Tibial artery (tissue), 4 donors: ENCODE measurements around the gene CRB2.

Experiments used
- DNase-seq, 2 donors: peaks; one replicate each; pipeline ENCODE4 v3.0.0-alpha.2; 2019
- H3K27ac ChIP-seq, 2 donors: fragments of 200-600 bp; sonication (generic) in 1 of 2; 1 replicate in 1 of 2; 2 replicates in 1 of 2; pipeline ENCODE4 v1.5.1; 2018 to 2019; ENCODE audit warnings: mild to moderate bottlenecking in 1 of 2
- H3K27me3 ChIP-seq, 2 donors: fragments of 200-600 bp; sonication (generic) in 1 of 2; one replicate each; pipeline versions ENCODE4 v1.5.1 to v1.6.0; 2016 to 2019
- H3K36me3 ChIP-seq, 3 donors: fragments of 200-600 bp; sonication (generic) in 2 of 3; one replicate each; pipeline ENCODE4 v1.5.1; 2016 to 2019; ENCODE audit warnings: mild to moderate bottlenecking in 2 of 3
- H3K4me1 ChIP-seq, 4 donors: fragments of 200-600 bp; sonication (generic) in 2 of 4; 1 replicate in 3 of 4; 2 replicates in 1 of 4; pipeline ENCODE4 v1.5.1; 2016 to 2019
- H3K4me3 ChIP-seq, 2 donors: fragments of 200-600 bp; sonication (generic) in 1 of 2; 1 replicate in 1 of 2; 2 replicates in 1 of 2; pipeline ENCODE4 v1.5.1; 2018 to 2019; ENCODE audit warnings: mild to moderate bottlenecking in 2 of 2
- H3K9me3 ChIP-seq, 3 donors: fragments of 200-600 bp; sonication (generic) in 1 of 3; one replicate each; pipeline ENCODE4 v1.5.1; 2016 to 2019
- intact Hi-C: fragments of 100-400 bp; cut with DNase I; formaldehyde crosslinking; loops from one replicate; pipeline ENCODE4 v1.15.0; 2023; ENCODE audit warnings: low total_unique reads
- TF ChIP-seq, protein P1 (sequence below), 2 experiments: fragments of 200-600 bp in 1 of 2; fragments of 450-650 bp in 1 of 2; IDR thresholded peaks; one replicate each; pipeline ENCODE4 v1.5.1; 2017 to 2019; ENCODE audit warnings: antibody characterized with exemption in 2 of 2, mild to moderate bottlenecking in 1 of 2, moderate library complexity in 1 of 2

Gene CRB2

DNA sequence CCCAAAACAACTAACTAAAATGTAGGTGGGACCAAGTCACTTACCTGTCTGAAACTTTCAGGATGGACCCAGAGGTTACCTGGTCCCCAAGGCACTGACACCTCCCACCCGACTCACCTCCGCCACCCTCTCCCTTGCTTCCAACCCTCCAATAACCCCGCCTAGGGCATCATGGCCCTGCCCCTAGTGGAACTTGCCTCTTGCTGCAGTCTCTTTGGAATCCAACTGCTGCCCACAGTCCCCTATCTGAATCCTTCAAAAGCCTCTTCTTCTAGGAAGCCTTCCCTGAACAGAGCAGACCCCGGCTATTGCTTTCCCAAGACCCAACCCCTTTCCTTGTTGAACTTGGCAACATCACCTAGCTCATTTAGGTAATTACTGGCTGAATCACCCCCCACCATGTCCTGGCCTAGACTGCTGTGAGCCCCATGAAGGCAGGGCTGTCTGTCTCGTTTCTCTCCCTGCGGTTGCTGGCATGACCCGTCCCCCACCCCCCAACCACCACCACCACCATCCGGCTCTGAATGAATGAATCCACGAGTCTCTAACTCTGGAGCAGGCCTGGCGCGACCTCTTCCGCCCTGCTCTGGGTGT lies 9.4 kb downstream of the CRB2 start:
- Histone ChIP-seq H3K4me1 (no peaks in the 10 kb centered on the region), H3K27me3 (peaks cover 0 to 53% of the 10 kb centered on the region in 2 donors), H3K9me3 (no peaks in the 10 kb centered on the region), H3K4me3 (no peak overlapping the region), H3K27ac (no peak overlapping the region), H3K36me3 (no peaks in the 10 kb centered on the region)
- DNase-seq: no peak
- intact Hi-C loops: no loop called here
- TF ChIP-seq, protein P1, sequence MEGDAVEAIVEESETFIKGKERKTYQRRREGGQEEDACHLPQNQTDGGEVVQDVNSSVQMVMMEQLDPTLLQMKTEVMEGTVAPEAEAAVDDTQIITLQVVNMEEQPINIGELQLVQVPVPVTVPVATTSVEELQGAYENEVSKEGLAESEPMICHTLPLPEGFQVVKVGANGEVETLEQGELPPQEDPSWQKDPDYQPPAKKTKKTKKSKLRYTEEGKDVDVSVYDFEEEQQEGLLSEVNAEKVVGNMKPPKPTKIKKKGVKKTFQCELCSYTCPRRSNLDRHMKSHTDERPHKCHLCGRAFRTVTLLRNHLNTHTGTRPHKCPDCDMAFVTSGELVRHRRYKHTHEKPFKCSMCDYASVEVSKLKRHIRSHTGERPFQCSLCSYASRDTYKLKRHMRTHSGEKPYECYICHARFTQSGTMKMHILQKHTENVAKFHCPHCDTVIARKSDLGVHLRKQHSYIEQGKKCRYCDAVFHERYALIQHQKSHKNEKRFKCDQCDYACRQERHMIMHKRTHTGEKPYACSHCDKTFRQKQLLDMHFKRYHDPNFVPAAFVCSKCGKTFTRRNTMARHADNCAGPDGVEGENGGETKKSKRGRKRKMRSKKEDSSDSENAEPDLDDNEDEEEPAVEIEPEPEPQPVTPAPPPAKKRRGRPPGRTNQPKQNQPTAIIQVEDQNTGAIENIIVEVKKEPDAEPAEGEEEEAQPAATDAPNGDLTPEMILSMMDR (IDR thresholded peaks at IDR 0.05): no peak

DNA sequence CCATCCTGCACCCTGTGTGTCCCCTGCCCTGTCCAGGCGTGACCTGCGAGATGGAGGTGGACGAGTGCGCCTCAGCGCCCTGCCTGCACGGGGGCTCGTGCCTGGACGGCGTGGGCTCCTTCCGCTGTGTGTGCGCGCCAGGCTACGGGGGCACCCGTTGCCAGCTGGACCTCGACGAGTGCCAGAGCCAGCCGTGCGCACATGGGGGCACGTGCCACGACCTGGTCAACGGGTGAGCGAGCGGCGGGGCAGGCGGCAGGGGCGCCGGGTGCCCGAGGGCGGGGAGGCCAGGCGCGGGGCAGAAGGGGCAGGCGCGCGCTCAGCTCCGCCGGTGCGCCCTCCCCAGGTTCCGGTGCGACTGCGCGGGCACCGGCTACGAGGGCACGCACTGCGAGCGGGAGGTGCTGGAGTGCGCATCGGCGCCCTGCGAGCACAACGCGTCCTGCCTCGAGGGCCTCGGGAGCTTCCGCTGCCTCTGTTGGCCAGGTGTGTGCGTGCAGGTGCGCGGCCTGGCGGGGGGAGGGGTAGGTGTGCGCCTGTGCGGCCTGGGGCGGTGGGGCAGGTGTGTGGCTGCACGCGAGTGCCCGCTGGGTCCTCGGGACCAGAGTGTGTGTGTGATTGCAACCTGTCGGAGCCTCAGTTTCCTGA lies 10.0 kb downstream of the CRB2 start:
- Histone ChIP-seq H3K4me3 (no peak overlapping the region), H3K9me3 (no peaks in the 10 kb centered on the region), H3K36me3 (no peaks in the 10 kb centered on the region), H3K27ac (no peak overlapping the region), H3K27me3 (peaks cover 0 to 57% of the 10 kb centered on the region in 2 donors), H3K4me1 (no peaks in the 10 kb centered on the region)
- intact Hi-C loops: no loop called here
- TF ChIP-seq, protein P1 (IDR thresholded peaks at IDR 0.05): no peak
- DNase-seq: no peak

DNA sequence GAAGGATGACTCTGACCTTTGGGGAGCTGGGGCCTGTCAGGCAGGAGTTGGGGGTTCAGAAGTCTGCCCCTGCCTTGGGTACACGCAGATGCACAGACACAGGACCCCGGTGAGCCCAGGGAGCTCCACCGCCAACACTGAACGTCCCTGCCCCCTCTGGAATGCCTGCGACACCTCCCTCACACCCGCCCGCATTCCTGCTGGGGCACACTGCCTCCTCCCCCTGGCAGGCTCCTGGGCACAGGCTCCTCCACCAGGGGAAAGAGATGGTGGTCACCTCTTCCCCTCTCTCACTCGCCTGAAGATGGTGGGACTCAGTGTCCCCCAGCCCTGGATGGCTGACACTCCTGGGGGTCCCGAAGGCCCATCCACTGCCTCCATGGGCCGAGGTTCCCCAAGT lies 12.0 kb downstream of the CRB2 start:
- Histone ChIP-seq H3K36me3 (no peaks in the 10 kb centered on the region), H3K4me1 (peaks cover 0 to 2% (median under 1%) of the 10 kb centered on the region in 4 donors), H3K27ac (no peak overlapping the region), H3K27me3 (peaks cover 0 to 64% of the 10 kb centered on the region in 2 donors), H3K9me3 (no peaks in the 10 kb centered on the region), H3K4me3 (no peak overlapping the region)
- DNase-seq: no peak
- intact Hi-C loops: no loop called here
- TF ChIP-seq, protein P1 (IDR thresholded peaks at IDR 0.05): no peak

DNA sequence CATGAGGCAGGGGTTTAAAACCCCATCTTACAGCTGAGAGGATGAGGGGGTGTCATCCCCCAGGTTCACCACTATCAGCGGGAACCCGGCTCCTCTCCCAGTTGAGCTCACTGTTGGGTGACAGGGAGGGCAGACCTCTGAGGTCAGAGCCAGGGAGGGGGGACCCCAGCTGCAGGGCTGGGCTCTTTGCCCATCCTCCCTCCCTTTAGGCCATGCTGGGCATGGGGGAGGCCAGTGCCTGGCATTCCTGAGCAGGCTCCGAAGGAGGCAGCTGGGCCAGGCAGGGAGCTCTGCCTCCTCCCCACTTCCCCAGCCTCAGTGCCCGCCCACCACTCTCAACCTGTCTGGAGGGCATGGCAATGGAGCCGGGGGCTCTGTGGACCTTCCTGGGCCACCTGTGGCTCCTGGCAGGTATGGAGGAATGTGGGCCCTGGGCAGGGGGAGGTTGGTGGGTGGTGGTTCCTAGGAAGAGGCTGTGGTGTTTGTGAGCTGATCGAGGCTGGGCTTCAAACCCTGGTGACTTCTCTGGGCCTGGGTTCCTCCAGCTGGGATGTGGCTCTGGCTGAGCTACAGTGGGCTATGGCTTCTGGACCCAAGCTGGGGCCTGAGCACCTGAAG lies 12.6 kb downstream of the CRB2 start:
- Histone ChIP-seq H3K9me3 (no peaks in the 10 kb centered on the region), H3K4me1 (peaks cover 0 to 8% (median 4%) of the 10 kb centered on the region in 4 donors), H3K36me3 (no peaks in the 10 kb centered on the region), H3K27me3 (peaks cover 0 to 67% of the 10 kb centered on the region in 2 donors), H3K27ac (no peak overlapping the region), H3K4me3 (no peak overlapping the region)
- intact Hi-C loops: no loop called here
- no peak for DNase-seq
- TF ChIP-seq, protein P1 (IDR thresholded peaks at IDR 0.05): no peak

DNA sequence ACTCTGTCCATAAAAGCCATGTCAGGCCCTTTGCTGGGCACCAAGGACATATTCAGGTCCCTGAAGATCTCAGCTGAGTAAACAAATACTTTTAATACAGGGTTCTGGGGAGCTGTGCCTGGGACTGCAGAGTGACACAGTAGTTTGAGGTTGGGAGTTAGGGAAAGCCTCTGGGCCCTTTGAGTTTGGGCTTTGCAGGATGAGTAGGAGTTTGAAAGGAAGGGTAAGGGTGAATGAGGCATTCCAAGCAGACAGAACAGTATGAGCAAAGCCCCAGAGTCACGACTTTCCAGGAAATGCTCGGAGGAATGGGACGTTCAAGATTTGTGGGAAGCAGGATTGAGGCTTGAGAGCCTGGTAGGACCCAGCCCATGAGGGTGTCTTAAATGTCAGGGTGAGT lies 13.3 kb downstream of the CRB2 start:
- intact Hi-C loops: no loop called here
- no peak overlapping the region for H3K27ac ChIP-seq
- H3K36me3 ChIP-seq: no peaks in the 10 kb centered on the region
- DNase-seq: no peak
- H3K27me3 ChIP-seq: peaks cover 0 to 72% of the 10 kb centered on the region in 2 donors
- H3K4me1 ChIP-seq: peaks cover 0 to 14% (median 6%) of the 10 kb centered on the region in 4 donors
- H3K9me3 ChIP-seq: no peaks in the 10 kb centered on the region
- H3K4me3 ChIP-seq: no peak overlapping the region
- TF ChIP-seq, protein P1 (IDR thresholded peaks at IDR 0.05): no peak
